Ovary (tissue), 3 donors: ENCODE results near the gene RSPH9.

ENCODE experiments used
- CTCF ChIP-seq, 3 donors: fragments of 450-650 bp in 2 of 3; fragments of 200-600 bp in 1 of 3; IDR thresholded peaks; one replicate each; pipeline versions ENCODE4 v1.5.1 to v1.8.0; 2016 to 2022; ENCODE audit warnings: antibody characterized with exemption in 3 of 3, mild to moderate bottlenecking in 1 of 3
- EP300 ChIP-seq: sonication (generic); formaldehyde crosslinking; IDR thresholded peaks from one replicate; pipeline ENCODE4 v1.6.1; 2017; ENCODE audit warnings: antibody characterized with exemption
- POLR2A ChIP-seq: fragments of 450-650 bp; IDR thresholded peaks from one replicate; pipeline ENCODE4 v1.6.1; 2017; ENCODE audit warnings: antibody characterized with exemption, mild to moderate bottlenecking, moderate library complexity
- donor health status: DM: no; HTN: no; CAD: no.

DNA sequence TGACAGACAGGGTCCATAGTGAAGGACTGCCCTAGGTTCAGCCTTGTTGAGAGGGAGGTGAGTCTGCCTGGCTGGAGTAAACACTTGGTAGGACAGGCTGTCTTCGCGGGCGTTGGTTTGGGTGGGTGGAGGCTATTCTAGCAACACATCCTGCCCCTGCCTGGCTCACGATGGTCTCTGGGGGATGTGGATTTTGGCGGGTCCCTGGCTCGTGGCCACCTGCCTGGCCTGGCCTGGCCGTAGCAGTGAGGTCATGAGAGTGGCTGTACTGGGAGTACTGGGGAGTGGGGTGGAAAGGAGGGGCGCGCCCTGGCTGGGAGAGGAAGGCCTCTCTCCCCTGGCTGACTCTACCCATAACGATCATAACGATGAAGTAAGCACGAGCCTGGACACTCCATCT, 73.0 kb downstream of the RSPH9 start:
- TF ChIP-seq CTCF (IDR thresholded peaks at IDR 0.05): no peak
- no peak for TF ChIP-seq POLR2A
- TF ChIP-seq EP300: no peak
